H1 (cell line): ENCODE results near the gene BCKDHA. TPM values are rescaled to one million over a fixed set of nuclear protein-coding genes. Genes with fewer than 3 reads are reported as not detected.

Source experiments
- CTBP2 ChIP-seq: IDR thresholded peaks from 2 replicates; pipeline ENCODE4 v1.7.0; 2011; ENCODE audit warnings: borderline replicate concordance, mild to moderate bottlenecking, moderate library complexity, mixed read lengths, low read length; ENCODE audit not compliant: insufficient read depth, insufficient read length
- EGR1 ChIP-seq: IDR thresholded peaks from 2 replicates; pipeline ENCODE4 v1.6.1; 2011; ENCODE audit warnings: low read depth, low read length, borderline replicate concordance
- JUN ChIP-seq: IDR thresholded peaks from 2 replicates; pipeline ENCODE4 v1.6.1; 2011; ENCODE audit warnings: low read depth, mild to moderate bottlenecking, improper control_type of control experiment, low read length
- JUND ChIP-seq: IDR thresholded peaks from 2 replicates; pipeline ENCODE4 v1.6.1; 2011; ENCODE audit warnings: mild to moderate bottlenecking, improper control_type of control experiment, low read length
- KDM1A ChIP-seq: fragments of 200-600, 300-600 bp; sonication (generic); IDR thresholded peaks from 2 replicates; pipeline ENCODE4 v1.7.1; 2016; ENCODE audit warnings: mild to moderate bottlenecking, low read length, borderline replicate concordance
- KDM4A ChIP-seq: IDR thresholded peaks from one replicate; pipeline ENCODE4 v1.7.1; 2012; ENCODE audit warnings: low read depth, mild to moderate bottlenecking, moderate library complexity, low read length, inconsistent platforms; ENCODE audit not compliant: severe bottlenecking
- RFX5 ChIP-seq: IDR thresholded peaks from 2 replicates; pipeline ENCODE4 v1.6.1; 2011; ENCODE audit warnings: low read depth, low read length, improper control_type of control experiment, borderline replicate concordance
- SP4 ChIP-seq: IDR thresholded peaks from 2 replicates; pipeline ENCODE4 v1.6.1; 2012; ENCODE audit warnings: low read length, inconsistent platforms
- SRF ChIP-seq: IDR thresholded peaks from 2 replicates; pipeline ENCODE4 v1.6.1; 2011; ENCODE audit warnings: mild to moderate bottlenecking, low read depth, low read length, moderate library complexity
- SUZ12 ChIP-seq: fragments of 200-600 bp; sonication (generic); IDR thresholded peaks from 2 replicates; pipeline ENCODE4 v1.6.1; 2012; ENCODE audit warnings: mild to moderate bottlenecking, inconsistent platforms, low read length, moderate library complexity, mixed read lengths
- TAF7 ChIP-seq: optimal IDR thresholded peaks from 2 replicates; pipeline ENCODE3; 2011; ENCODE audit warnings: low read depth, mild to moderate bottlenecking, inconsistent platforms, low read length, moderate library complexity, borderline replicate concordance
- TCF12 ChIP-seq: IDR thresholded peaks from 2 replicates; pipeline ENCODE4 v1.6.1; 2011; ENCODE audit warnings: low read depth, mild to moderate bottlenecking, low read length
- polyA plus RNA-seq, 7 experiments: library from polyadenylated mRNA; depleted of rRNA in 3 of 7; stranded (reverse) in 5 of 7; unstranded in 2 of 7; fragments of >200 nt in 5 of 7; fragments of 200-250 nt in 2 of 7; gene quantifications; 1 replicate in 5 of 7; 2 replicates in 1 of 7; 4 replicates in 1 of 7; pipeline versions ENCODE4 v1.2.1 to v1.2.3, GENCODE V29; 2011 to 2013; ENCODE audit warnings: missing spikeins in 2 of 7, mixed read lengths in 2 of 7
- total RNA-seq: library from RNA; stranded (reverse); fragmentation: NEBNext Ultra II Directional; extraction: Animal tissue kit (Norgen Biotek cat#: 25700); gene quantifications from 2 replicates; pipeline ENCODE4 v1.2.1, GENCODE V29; 2021

BCKDHA gene
- total and polyA plus RNA-seq, 2 of the 8 experiments (the other 6 are each of a cell fraction or from before 2014, with no cell fraction given) = 14.2 to 69.6 TPM

DNA sequence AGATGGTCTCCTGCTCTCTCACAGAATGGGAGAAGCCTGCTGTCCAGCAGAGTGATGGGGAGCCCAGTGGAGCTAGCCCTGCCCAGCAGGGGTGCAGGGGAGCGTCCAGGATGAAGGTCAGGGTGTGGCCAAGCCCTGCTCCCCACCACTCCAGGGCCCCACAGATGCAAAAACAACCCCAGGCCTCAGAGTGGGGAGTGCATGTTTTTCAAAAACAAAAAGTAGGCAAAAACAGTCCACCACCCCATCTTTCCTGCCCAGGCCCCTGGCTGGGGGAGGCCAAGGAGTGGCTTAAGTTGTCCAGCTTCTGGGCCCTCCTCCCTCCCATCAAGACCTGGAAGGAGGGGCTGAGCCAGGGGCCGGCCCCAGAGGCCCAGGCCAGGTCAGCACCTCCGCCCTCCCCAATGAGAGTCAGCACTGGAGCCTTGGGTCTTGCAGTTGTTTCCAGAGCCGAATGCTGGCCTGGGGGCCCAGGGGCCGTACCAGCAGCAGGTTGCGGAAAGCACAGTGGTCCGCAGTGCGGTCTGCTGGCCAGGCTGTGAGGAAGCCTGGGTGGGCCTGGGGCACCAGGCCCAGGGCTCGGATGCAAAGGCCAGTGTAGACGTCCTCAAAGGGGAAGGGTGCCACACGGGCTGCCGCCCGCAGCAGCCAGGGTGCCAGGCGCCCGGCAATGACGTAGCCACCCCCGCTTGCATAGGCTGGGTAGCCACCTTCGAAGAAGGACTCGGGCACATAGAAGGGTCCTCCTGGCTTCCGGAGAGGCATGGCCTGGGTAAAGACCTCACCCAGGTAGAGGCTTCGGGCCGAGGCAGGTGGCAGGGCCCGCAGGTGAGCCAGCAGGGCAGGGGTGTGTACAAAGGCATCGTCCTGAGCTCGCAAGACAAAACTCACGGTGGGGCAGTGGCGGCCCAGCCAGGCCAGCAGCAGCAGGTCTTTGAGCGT lies 27.8 kb downstream of the BCKDHA start (continued):
- no peak for TF ChIP-seq EGR1
- no peak for TF ChIP-seq SRF
- TF ChIP-seq TAF7 = no peak
- no peak for TF ChIP-seq TCF12
- TF ChIP-seq SP4 = no peak
- TF ChIP-seq RFX5 = no peak
- TF ChIP-seq KDM4A = no peak
- TF ChIP-seq JUND = no peak
- TF ChIP-seq CTBP2 = no peak
- TF ChIP-seq KDM1A = no peak
- TF ChIP-seq SUZ12 = no peak
- TF ChIP-seq JUN = no peak
- TF ChIP-seq, all 59 proteins: peak for 0
